ENCODE data around the gene SGMS1.
"Not testable (repeated sequence)": the region's sequence is repeated elsewhere in the genome, so short reads cannot be mapped to it uniquely, and the experiment has no call there.

The SGMS1 gene

DNA sequence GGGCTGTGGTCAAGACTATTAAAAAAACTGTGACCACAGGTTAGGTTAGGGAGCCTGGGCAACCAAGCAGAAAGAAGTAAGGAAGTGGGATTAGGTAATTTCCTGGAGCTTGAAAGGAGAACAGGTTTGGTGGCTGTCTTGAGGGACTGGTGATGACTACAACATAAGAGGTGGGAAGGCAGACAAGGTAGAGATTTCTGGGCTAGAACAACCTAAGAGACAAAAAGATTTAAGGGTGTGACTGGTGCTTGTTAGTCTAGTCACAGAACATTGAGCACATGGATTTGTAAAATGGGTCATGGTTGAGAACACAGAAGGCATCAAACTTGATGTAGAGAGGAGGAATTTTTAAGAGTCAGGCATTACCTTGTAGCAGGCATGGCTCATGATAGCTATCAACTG lies 248.7 kb downstream of the SGMS1 start:
- H3K4me3 ChIP-seq (replicated peaks; ENCODE audit: low read depth, low read length), result no peak overlapping the region
- TF ChIP-seq CTCF (IDR thresholded peaks at IDR 0.05; ENCODE audit: insufficient read depth, low read length, poor library complexity, severe bottlenecking), result no peak
- no peaks in the 10 kb centered on the region for H3K27me3 ChIP-seq (replicated peaks; ENCODE audit: control insufficient read depth, insufficient read depth, low read length)
- no peak for DNase-seq (ENCODE audit: extremely low read depth, insufficient read length)
- H3K36me3 ChIP-seq (ENCODE audit: control insufficient read depth, insufficient read depth, low read length), result no peaks in the 10 kb centered on the region

DNA sequence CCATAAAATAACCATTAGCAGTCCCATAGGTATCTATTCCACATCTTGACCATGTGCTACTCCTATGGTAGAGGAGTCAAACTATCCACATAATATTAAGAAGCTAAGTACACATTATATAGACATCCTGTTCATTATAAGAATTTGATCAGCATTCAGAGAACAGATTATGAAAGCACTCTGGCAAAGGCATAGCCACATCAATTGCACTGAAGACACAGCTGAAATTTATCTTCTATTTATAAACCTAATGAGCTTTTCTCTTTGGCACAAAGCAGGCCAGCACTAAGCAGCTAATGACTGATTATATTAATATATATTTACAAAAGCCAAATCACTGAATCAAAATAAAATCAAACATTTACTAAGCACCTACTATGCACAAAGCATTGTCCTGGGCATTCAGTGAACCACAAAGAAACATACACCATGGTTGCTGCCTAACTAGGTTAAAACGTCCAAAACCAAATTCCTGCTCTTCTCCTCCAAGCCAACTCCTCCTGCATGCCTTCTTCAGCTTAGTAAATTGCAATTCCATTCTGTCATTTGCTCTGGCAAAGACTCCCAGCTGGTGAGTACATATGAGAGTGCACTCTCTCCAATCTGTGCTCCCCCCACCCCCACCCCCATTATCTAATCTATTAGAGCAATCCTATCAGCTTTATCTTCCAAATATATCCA lies 249.8 kb downstream of the SGMS1 start:
- Histone ChIP-seq H3K36me3 (ENCODE audit: control insufficient read depth, insufficient read depth, low read length) (no peaks in the 10 kb centered on the region), H3K4me3 (replicated peaks; ENCODE audit: low read depth, low read length) (no peak overlapping the region), H3K27me3 (replicated peaks; ENCODE audit: control insufficient read depth, insufficient read depth, low read length) (no peaks in the 10 kb centered on the region)
- no peak for TF ChIP-seq CTCF (IDR thresholded peaks at IDR 0.05; ENCODE audit: insufficient read depth, low read length, poor library complexity, severe bottlenecking)
- DNase-seq (ENCODE audit: extremely low read depth, insufficient read length), result no peak

- no peak for DNase-seq (ENCODE audit: extremely low read depth, insufficient read length)
- no peaks in the 10 kb centered on the region for H3K27me3 ChIP-seq (replicated peaks; ENCODE audit: control insufficient read depth, insufficient read depth, low read length)
- H3K4me3 ChIP-seq (replicated peaks; ENCODE audit: low read depth, low read length), result no peak overlapping the region
- H3K36me3 ChIP-seq (ENCODE audit: control insufficient read depth, insufficient read depth, low read length), result no peaks in the 10 kb centered on the region
- no peak for TF ChIP-seq CTCF (IDR thresholded peaks at IDR 0.05; ENCODE audit: insufficient read depth, low read length, poor library complexity, severe bottlenecking)
Measured at GRCh38 chr10:50369931-50370330, 253.8 kb downstream of the SGMS1 start.

DNA sequence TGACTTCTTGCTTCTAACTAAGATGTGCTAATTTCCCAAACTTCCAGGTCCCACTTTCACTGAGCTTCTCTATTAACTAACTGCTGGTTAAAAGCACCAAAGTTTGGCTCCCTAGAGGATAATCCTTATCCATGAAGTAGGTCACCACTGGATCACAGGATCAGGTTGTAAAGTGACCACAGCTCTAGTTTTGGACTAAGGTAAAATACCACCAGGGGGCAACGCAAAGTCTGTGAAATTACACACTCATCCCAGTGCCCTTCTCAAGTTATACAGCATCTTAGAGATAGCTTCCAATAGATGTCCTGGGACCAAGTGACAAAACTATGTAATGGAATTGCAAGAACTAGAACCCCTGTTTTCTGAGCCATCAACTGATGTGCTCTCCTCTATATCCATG lies 256.0 kb downstream of the SGMS1 start:
- Histone ChIP-seq H3K27me3 (replicated peaks; ENCODE audit: control insufficient read depth, insufficient read depth, low read length) (no peaks in the 10 kb centered on the region), H3K4me3 (replicated peaks; ENCODE audit: low read depth, low read length) (no peak overlapping the region), H3K36me3 (ENCODE audit: control insufficient read depth, insufficient read depth, low read length) (no peaks in the 10 kb centered on the region)
- no peak for DNase-seq (ENCODE audit: extremely low read depth, insufficient read length)
- peak; percentile 43 for TF ChIP-seq CTCF (IDR thresholded peaks at IDR 0.05; ENCODE audit: insufficient read depth, low read length, poor library complexity, severe bottlenecking)

GRCh38 chr10:50366421-50366820 lies 257.3 kb downstream of the SGMS1 start:
- H3K4me3 ChIP-seq (replicated peaks; ENCODE audit: low read depth, low read length); H3K36me3 ChIP-seq (ENCODE audit: control insufficient read depth, insufficient read depth, low read length); DNase-seq (ENCODE audit: extremely low read depth, insufficient read length); H3K27me3 ChIP-seq (replicated peaks; ENCODE audit: control insufficient read depth, insufficient read depth, low read length): not testable (repeated sequence)

GRCh38 chr10:50364730-50365129 lies 259.0 kb downstream of the SGMS1 start:
- not testable (repeated sequence) for H3K36me3 ChIP-seq (ENCODE audit: control insufficient read depth, insufficient read depth, low read length); H3K27me3 ChIP-seq (replicated peaks; ENCODE audit: control insufficient read depth, insufficient read depth, low read length); H3K4me3 ChIP-seq (replicated peaks; ENCODE audit: low read depth, low read length); DNase-seq (ENCODE audit: extremely low read depth, insufficient read length)

- DNase-seq (ENCODE audit: extremely low read depth, insufficient read length), result peak; percentile 41
- Histone ChIP-seq H3K27me3 (replicated peaks; ENCODE audit: control insufficient read depth, insufficient read depth, low read length) (no peaks in the 10 kb centered on the region), H3K36me3 (ENCODE audit: control insufficient read depth, insufficient read depth, low read length) (no peaks in the 10 kb centered on the region), H3K4me3 (replicated peaks; ENCODE audit: low read depth, low read length) (no peak overlapping the region)
- TF ChIP-seq CTCF (IDR thresholded peaks at IDR 0.05; ENCODE audit: insufficient read depth, low read length, poor library complexity, severe bottlenecking), result no peak
Measured at GRCh38 chr10:50362547-50363125, 261.1 kb downstream of the SGMS1 start.

Measured in GM06990 (cell line).